ENCODE data around the gene REC8.

REC8 gene

DNA sequence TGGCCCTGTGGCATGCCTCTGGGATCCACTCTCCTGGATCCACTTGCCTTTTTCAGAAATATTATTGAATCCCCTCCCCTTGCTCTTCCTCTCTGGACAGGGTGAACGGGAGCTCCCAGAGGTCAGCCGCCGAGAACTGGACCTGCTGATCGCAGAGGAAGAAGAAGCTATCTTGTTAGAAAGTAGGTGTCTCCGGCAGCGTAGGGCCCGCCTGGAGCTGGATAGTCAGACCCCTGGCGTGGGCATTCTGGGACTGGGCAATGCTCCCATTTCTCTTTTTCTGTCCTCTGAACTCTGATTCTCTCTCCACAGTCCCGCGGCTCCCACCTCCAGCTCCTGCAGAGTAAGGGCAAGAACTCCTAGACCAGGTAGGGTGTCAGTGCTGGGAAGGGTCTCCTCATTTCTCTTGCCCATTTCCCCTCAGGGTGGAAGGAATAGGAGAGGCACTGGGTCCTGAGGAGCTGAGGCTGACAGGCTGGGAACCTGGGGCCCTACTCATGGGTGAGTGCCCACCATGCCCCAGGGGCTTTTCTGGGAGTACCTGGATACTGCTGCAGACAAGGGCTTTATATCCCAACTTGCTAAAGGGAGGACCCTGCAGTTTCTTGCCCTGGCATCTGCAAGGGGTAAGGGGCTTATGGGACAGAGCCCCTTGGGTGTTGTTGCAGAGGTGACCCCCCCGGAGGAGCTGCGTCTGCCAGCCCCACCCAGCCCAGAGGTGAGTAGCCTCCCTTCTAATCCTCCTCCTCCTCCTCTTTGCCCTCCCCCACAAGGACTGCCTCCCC is 5.4 kb downstream of the REC8 start:
- no peak overlapping the region for H3K27ac ChIP-seq (replicated peaks)
- DNase-seq (ENCODE audit: low read depth in 1 of 2, low spot score in 1 of 2) = no peak
- H3K27me3 ChIP-seq (ENCODE audit: insufficient read depth, poor library complexity, severe bottlenecking) = no peaks in the 10 kb centered on the region
- H3K4me3 ChIP-seq (replicated peaks; ENCODE audit: insufficient read depth, low read length) = no peak overlapping the region
- TF ChIP-seq POLR2AphosphoS5 (IDR thresholded peaks at IDR 0.05; ENCODE audit: low read depth) = no peak; the same call in 1 of the 2 replicates
- TF ChIP-seq SPI1 (IDR thresholded peaks at IDR 0.05; ENCODE audit: borderline replicate concordance, low read depth) = no peak
- TF ChIP-seq, protein P1, sequence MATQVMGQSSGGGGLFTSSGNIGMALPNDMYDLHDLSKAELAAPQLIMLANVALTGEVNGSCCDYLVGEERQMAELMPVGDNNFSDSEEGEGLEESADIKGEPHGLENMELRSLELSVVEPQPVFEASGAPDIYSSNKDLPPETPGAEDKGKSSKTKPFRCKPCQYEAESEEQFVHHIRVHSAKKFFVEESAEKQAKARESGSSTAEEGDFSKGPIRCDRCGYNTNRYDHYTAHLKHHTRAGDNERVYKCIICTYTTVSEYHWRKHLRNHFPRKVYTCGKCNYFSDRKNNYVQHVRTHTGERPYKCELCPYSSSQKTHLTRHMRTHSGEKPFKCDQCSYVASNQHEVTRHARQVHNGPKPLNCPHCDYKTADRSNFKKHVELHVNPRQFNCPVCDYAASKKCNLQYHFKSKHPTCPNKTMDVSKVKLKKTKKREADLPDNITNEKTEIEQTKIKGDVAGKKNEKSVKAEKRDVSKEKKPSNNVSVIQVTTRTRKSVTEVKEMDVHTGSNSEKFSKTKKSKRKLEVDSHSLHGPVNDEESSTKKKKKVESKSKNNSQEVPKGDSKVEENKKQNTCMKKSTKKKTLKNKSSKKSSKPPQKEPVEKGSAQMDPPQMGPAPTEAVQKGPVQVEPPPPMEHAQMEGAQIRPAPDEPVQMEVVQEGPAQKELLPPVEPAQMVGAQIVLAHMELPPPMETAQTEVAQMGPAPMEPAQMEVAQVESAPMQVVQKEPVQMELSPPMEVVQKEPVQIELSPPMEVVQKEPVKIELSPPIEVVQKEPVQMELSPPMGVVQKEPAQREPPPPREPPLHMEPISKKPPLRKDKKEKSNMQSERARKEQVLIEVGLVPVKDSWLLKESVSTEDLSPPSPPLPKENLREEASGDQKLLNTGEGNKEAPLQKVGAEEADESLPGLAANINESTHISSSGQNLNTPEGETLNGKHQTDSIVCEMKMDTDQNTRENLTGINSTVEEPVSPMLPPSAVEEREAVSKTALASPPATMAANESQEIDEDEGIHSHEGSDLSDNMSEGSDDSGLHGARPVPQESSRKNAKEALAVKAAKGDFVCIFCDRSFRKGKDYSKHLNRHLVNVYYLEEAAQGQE (IDR thresholded peaks at IDR 0.05; ENCODE audit: insufficient replicate concordance, low read depth) = no peak
- TF ChIP-seq, protein P2, sequence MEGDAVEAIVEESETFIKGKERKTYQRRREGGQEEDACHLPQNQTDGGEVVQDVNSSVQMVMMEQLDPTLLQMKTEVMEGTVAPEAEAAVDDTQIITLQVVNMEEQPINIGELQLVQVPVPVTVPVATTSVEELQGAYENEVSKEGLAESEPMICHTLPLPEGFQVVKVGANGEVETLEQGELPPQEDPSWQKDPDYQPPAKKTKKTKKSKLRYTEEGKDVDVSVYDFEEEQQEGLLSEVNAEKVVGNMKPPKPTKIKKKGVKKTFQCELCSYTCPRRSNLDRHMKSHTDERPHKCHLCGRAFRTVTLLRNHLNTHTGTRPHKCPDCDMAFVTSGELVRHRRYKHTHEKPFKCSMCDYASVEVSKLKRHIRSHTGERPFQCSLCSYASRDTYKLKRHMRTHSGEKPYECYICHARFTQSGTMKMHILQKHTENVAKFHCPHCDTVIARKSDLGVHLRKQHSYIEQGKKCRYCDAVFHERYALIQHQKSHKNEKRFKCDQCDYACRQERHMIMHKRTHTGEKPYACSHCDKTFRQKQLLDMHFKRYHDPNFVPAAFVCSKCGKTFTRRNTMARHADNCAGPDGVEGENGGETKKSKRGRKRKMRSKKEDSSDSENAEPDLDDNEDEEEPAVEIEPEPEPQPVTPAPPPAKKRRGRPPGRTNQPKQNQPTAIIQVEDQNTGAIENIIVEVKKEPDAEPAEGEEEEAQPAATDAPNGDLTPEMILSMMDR (IDR thresholded peaks at IDR 0.05; ENCODE audit: insufficient read depth, low read length) = no peak
- no peak for TF ChIP-seq GABPA (IDR thresholded peaks at IDR 0.05; ENCODE audit: low read depth)

DNA sequence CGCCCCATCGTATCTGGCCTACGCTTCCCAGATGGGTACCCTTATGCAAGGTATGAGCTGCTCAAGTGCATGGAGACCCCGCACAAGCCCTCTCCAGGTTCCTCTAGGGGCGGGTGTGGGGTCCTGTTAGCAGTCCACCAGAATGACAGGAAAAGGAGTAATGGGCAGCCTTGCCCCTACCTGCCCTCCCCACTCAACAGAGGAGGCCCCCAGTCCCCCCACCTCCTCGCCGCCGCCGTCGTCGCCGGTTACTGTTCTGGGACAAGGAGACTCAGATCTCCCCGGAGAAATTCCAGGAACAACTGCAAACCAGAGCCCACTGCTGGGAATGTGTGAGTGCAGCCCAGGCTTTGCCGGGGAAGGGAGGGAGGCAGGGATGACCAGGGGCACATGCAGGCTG is 6.0 kb downstream of the REC8 start:
- Histone ChIP-seq H3K27me3 (ENCODE audit: insufficient read depth, poor library complexity, severe bottlenecking) (no peaks in the 10 kb centered on the region), H3K4me3 (replicated peaks; ENCODE audit: insufficient read depth, low read length) (no peak overlapping the region), H3K27ac (replicated peaks) (no peak overlapping the region)
- TF ChIP-seq GABPA (IDR thresholded peaks at IDR 0.05; ENCODE audit: low read depth) = no peak
- TF ChIP-seq, protein P2 (IDR thresholded peaks at IDR 0.05; ENCODE audit: insufficient read depth, low read length) = no peak
- no peak for DNase-seq (ENCODE audit: low read depth in 1 of 2, low spot score in 1 of 2)

DNA sequence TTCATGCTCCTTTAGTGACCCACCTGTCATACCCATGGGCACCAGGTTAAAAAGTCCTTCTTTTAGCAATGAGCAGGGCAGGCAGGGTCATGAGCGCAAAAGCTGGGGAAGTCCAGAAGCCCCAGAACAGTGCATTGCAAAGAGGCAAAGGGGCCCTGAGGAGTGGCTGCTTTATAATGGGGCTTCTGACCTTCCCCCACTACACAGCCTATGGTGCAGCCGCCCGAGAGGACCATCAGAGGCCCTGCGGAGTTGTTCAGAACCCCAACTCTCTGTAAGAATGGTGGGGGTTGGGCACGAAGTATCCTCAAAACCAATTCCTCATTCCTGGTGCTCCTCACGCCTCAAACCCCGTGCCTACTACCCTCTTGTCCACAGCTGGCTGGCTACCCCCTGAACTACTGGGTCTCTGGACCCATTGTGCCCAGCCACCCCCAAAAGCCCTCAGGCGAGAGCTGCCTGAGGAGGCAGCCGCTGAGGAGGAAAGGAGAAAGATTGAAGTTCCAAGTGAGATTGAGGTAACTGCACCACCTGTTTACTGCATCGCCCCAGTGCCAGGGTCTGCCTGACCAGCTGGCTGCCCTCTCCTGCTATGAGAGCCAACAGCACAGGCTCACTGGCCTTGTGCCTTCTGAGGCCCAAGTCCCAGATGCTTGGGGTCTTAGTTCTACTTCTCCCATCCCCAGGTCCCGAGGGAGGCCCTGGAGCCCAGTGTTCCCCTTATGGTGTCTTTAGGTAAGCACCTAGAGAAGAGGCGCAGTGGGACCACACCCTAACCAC is 6.7 kb downstream of the REC8 start:
- TF ChIP-seq, protein P2 (IDR thresholded peaks at IDR 0.05; ENCODE audit: insufficient read depth, low read length) = no peak
- TF ChIP-seq, protein P1 (IDR thresholded peaks at IDR 0.05; ENCODE audit: insufficient replicate concordance, low read depth) = no peak
- no peak for TF ChIP-seq POLR2AphosphoS5 (IDR thresholded peaks at IDR 0.05; ENCODE audit: low read depth)
- no peak for TF ChIP-seq SPI1 (IDR thresholded peaks at IDR 0.05; ENCODE audit: borderline replicate concordance, low read depth)
- no peak for TF ChIP-seq GABPA (IDR thresholded peaks at IDR 0.05; ENCODE audit: low read depth)
- Histone ChIP-seq H3K4me3 (replicated peaks; ENCODE audit: insufficient read depth, low read length) (no peak overlapping the region), H3K27ac (replicated peaks) (no peak overlapping the region), H3K27me3 (ENCODE audit: insufficient read depth, poor library complexity, severe bottlenecking) (no peaks in the 10 kb centered on the region)
- no peak for DNase-seq (ENCODE audit: low read depth in 1 of 2, low spot score in 1 of 2)

Measured in HL-60 (cell line).